ENCODE results near the gene TBX10.
"Not testable (repeated sequence)": the region's sequence is repeated elsewhere in the genome, so short reads cannot be mapped to it uniquely, and the experiment has no call there.

TBX10 gene

DNA sequence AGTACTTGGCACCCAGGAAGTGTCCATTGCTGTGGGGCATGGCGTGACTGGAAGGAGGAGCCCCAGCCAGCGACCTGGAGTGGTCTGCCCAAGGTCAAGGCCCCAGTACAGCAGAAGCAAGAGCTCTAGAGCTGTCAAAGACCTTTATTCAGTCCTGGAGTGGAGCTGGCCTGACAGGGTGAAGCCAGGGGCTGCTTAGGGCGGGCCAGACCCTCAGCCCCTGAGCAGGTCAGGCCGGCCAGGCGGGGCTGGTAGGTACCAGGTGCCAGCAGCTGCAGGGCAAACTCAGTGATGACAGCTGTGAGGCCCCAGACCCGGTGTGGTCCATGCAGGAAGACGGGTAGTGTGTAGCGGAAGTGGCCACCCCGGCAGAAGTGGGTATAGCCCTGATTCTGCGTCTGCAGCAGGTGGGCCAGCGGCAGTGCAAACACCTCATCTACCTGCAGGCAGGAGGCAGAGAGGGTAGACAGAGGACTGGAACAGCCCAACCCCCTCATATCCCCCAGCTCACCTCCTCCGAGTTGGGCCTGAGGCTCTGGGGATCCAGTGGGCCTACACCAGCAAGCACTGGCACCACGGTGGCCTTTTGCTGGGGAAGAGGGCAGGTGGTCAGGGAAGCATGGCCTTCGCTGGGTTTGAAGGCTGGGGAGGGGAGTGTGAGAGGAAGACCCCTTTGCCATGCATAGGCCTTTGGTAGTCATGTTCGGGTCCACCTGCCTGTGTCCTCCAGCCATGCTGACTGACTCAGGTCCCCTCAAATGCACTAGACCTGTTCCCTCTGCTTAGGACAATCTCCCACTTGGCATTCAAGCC, 11.5 kb downstream of the TBX10 start:
- peaks cover 7% of the 10 kb centered on the region for H3K36me3 ChIP-seq (ENCODE audit: insufficient read depth, insufficient read length, low read length)
- H3K4me1 ChIP-seq (ENCODE audit: insufficient read depth, insufficient read length) = peaks cover 16% of the 10 kb centered on the region
- H3K9ac ChIP-seq (ENCODE audit: insufficient read length, low read depth) = peak overlapping the region; percentile 83
- TF ChIP-seq ZNF274 (IDR thresholded peaks at IDR 0.05; ENCODE audit: low read depth, low read length) = no peak
- no peaks in the 10 kb centered on the region for H3K9me3 ChIP-seq (ENCODE audit: insufficient read depth, low read length)
- H3K4me3 ChIP-seq (ENCODE audit: insufficient read length, low read depth) = peak overlapping the region; percentile 68
- no peak for DNase-seq (ENCODE audit: low read depth, low spot score)
- no peaks in the 10 kb centered on the region for H3K27me3 ChIP-seq (ENCODE audit: insufficient read depth, insufficient read length)

DNA sequence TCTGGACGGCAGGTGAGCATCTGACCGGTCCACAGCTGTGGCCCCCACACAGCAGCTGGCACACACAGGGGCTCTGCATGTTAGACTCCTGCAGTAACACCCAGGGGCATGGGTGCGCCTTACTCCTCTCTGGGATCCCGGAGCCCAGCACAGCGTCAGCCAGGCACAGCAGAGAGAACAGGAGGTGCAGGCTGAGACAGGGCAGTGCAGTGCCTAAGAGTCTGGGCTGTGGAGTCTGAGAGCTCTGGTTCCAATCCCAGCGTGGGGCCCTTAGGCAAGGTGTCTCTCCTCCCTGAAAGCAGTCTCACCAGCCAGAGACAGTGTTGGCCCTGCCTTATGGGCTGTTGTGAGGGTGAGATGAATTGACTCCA, 12.1 kb downstream of the TBX10 start:
- H3K4me1 ChIP-seq (ENCODE audit: insufficient read depth, insufficient read length) = peaks cover 12% of the 10 kb centered on the region
- TF ChIP-seq ZNF274 (IDR thresholded peaks at IDR 0.05; ENCODE audit: low read depth, low read length) (no peak), YY1 (IDR thresholded peaks at IDR 0.05; ENCODE audit: insufficient read depth, insufficient read length) (no peak), SUZ12 (IDR thresholded peaks at IDR 0.05; ENCODE audit: extremely low read depth, insufficient read depth, insufficient read length) (no peak)
- peak overlapping the region; percentile 83 for H3K9ac ChIP-seq (ENCODE audit: insufficient read length, low read depth)
- no peak for DNase-seq (ENCODE audit: low read depth, low spot score)
- no peaks in the 10 kb centered on the region for H3K27me3 ChIP-seq (ENCODE audit: insufficient read depth, insufficient read length)
- peak overlapping the region; percentile 68 for H3K4me3 ChIP-seq (ENCODE audit: insufficient read length, low read depth)
- H3K36me3 ChIP-seq (ENCODE audit: insufficient read depth, insufficient read length, low read length) = peaks cover 7% of the 10 kb centered on the region
- no peaks in the 10 kb centered on the region for H3K9me3 ChIP-seq (ENCODE audit: insufficient read depth, low read length)

DNA sequence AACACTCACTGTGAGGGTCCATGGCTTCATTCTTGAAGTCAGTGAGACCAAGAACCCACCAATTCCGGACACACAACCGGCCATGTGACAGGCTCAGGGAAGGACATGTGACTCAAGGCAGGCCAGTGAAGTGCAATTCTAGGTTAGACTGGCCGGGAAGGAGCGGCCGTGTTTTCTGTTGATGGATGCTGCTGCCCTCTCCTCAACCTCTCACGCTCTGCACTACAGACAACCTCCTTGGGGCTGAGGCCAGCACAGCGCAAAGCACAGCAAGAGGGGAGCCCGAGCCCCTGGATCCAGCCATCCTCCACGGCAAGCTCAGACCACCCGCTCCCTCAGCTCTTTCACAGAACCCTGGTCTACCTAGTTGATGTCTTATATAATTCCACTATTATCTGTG, 12.6 kb downstream of the TBX10 start:
- no peaks in the 10 kb centered on the region for H3K27me3 ChIP-seq (ENCODE audit: insufficient read depth, insufficient read length)
- TF ChIP-seq YY1 (IDR thresholded peaks at IDR 0.05; ENCODE audit: insufficient read depth, insufficient read length) (no peak), ZNF274 (IDR thresholded peaks at IDR 0.05; ENCODE audit: low read depth, low read length) (no peak), SUZ12 (IDR thresholded peaks at IDR 0.05; ENCODE audit: extremely low read depth, insufficient read depth, insufficient read length) (no peak)
- H3K36me3 ChIP-seq (ENCODE audit: insufficient read depth, insufficient read length, low read length) = peaks cover 7% of the 10 kb centered on the region
- no peaks in the 10 kb centered on the region for H3K9me3 ChIP-seq (ENCODE audit: insufficient read depth, low read length)
- peak overlapping the region; percentile 68 for H3K4me3 ChIP-seq (ENCODE audit: insufficient read length, low read depth)
- H3K4me1 ChIP-seq (ENCODE audit: insufficient read depth, insufficient read length) = peaks cover 10% of the 10 kb centered on the region
- peak overlapping the region; percentile 83 for H3K9ac ChIP-seq (ENCODE audit: insufficient read length, low read depth)
- no peak for DNase-seq (ENCODE audit: low read depth, low spot score)

DNA sequence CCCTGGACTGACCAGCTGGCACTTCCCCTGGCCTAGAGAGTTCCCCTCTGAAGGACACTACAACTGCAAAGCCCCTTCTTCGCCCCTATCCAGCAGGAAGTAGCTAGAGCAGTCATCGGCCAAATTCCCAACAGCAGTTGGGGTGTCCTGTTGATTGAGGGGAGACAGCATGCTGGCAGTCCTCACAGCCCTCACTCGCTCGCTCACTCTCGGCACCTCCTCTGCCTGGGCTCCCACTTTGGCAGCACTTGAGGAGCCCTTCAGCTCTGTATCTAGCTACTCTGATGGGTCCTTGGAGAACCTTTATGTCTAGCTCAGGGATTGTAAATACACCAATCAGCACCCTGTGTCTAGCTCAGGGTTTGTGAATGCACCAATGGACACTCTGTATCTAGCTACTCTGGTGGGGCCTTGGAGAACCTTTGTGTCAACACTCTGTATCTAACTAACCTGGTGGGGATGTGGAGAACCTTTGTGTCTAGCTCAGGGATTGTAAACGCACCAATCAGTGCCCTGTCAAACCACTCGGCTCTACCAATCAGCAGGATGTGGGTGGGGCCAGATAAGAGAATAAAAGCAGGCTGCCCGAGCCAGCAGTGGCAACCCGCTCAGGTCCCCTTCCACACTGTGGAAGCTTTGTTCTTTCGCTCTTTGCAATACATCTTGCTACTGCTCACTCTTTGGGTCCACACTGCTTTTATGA, 13.3 kb downstream of the TBX10 start:
- peak overlapping the region; percentile 59 for H3K9ac ChIP-seq (ENCODE audit: insufficient read length, low read depth)
- H3K4me3 ChIP-seq (ENCODE audit: insufficient read length, low read depth) = peak overlapping the region; percentile 6
- not testable (repeated sequence) for H3K4me1 ChIP-seq (ENCODE audit: insufficient read depth, insufficient read length); H3K9me3 ChIP-seq (ENCODE audit: insufficient read depth, low read length); H3K36me3 ChIP-seq (ENCODE audit: insufficient read depth, insufficient read length, low read length); DNase-seq (ENCODE audit: low read depth, low spot score); H3K27me3 ChIP-seq (ENCODE audit: insufficient read depth, insufficient read length)

DNA sequence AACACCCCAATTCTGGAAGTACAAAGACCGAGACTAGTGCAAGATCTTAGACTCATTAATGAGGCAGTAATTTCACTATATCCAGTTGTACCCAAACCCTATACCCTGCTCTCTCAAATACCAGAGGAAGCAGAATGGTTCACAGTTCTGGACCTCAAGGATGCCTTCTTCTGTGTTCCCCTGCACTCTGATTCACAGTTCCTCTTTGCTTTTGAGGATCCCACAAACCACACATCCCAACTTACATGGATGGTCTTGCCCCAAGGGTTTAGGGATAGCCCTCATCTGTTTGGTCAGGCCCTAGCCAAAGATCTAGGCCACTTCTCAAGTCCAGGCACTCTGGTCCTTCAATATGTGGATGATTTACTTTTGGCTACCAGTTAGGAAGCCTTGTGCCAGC, 15.8 kb downstream of the TBX10 start:
- DNase-seq (ENCODE audit: low read depth, low spot score); H3K9me3 ChIP-seq (ENCODE audit: insufficient read depth, low read length); H3K36me3 ChIP-seq (ENCODE audit: insufficient read depth, insufficient read length, low read length); H3K4me1 ChIP-seq (ENCODE audit: insufficient read depth, insufficient read length); H3K27me3 ChIP-seq (ENCODE audit: insufficient read depth, insufficient read length): not testable (repeated sequence)
- H3K9ac ChIP-seq (ENCODE audit: insufficient read length, low read depth) = peak overlapping the region; percentile 68
- peak overlapping the region; percentile 37 for H3K4me3 ChIP-seq (ENCODE audit: insufficient read length, low read depth)

DNA sequence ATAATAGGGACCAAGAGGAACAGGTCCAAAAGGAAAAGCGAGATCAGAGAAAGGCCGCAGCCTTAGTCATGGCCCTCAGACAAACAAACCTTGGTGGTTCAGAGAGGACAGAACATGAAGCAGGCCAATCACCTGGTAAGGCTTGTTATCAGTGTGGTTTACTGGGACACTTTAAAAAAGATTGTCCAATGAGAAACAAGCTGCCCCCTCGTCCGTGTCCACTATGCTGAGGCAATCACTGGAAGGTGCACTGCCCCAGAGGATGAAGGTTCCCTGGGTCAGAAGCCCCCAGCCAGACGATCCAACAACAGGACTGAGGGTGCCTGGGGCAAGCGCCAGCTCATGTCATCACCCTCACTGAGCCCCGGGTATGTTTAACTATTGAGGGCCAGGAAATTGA, 16.7 kb downstream of the TBX10 start:
- H3K4me3 ChIP-seq (ENCODE audit: insufficient read length, low read depth); H3K4me1 ChIP-seq (ENCODE audit: insufficient read depth, insufficient read length); H3K36me3 ChIP-seq (ENCODE audit: insufficient read depth, insufficient read length, low read length); H3K27me3 ChIP-seq (ENCODE audit: insufficient read depth, insufficient read length); DNase-seq (ENCODE audit: low read depth, low spot score); H3K9me3 ChIP-seq (ENCODE audit: insufficient read depth, low read length); H3K9ac ChIP-seq (ENCODE audit: insufficient read length, low read depth): not testable (repeated sequence)

DNA sequence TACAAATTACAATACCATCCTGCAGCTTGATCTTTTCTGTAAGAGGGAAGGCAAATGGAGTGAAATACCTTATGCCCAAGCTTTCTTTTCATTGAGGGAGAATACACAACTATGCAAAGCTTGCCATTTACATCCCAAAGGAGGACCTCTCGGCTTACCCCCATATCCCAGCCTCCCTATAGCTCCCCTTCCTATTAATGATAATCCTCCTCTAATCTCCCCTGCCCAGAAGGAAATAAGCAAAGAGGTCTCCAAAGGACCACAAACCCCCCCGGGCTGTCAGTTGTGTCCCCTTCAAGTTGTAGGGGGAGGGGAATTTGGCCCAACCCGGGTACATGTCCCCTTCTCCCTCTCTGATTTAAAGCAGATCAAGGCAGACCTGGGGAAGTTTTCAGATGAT, 17.6 kb downstream of the TBX10 start:
- DNase-seq (ENCODE audit: low read depth, low spot score); H3K27me3 ChIP-seq (ENCODE audit: insufficient read depth, insufficient read length); H3K4me1 ChIP-seq (ENCODE audit: insufficient read depth, insufficient read length); H3K9me3 ChIP-seq (ENCODE audit: insufficient read depth, low read length); H3K36me3 ChIP-seq (ENCODE audit: insufficient read depth, insufficient read length, low read length): not testable (repeated sequence)
- H3K4me3 ChIP-seq (ENCODE audit: insufficient read length, low read depth) = peak overlapping the region; percentile 88
- H3K9ac ChIP-seq (ENCODE audit: insufficient read length, low read depth) = peak overlapping the region; percentile 34

DNA sequence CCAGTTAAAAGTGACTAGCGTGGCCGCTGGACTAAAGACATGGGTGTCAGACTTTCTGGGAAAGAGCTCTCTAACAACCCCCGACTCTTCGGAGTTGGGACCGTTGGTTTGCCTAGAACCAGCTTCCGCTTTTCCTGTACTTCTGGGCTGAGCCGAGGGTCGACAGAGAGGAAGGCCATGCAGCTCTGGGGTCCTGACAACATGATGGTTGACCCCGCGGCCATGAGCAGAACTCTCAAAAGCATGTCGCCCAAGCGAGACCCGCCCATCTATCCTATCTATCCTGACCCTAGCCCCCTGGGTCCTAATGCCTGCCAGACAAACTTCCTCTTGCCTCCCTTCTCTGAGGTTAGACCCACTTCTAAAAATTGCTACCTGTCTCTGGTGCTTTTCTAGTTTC, 18.9 kb downstream of the TBX10 start:
- not testable (repeated sequence) for DNase-seq (ENCODE audit: low read depth, low spot score); H3K27me3 ChIP-seq (ENCODE audit: insufficient read depth, insufficient read length); H3K9me3 ChIP-seq (ENCODE audit: insufficient read depth, low read length); H3K36me3 ChIP-seq (ENCODE audit: insufficient read depth, insufficient read length, low read length)
- H3K4me3 ChIP-seq (ENCODE audit: insufficient read length, low read depth) = peak overlapping the region; percentile 88
- H3K4me1 ChIP-seq (ENCODE audit: insufficient read depth, insufficient read length) = peaks cover 14% of the 10 kb centered on the region
- H3K9ac ChIP-seq (ENCODE audit: insufficient read length, low read depth) = peak overlapping the region; percentile 97

DNA sequence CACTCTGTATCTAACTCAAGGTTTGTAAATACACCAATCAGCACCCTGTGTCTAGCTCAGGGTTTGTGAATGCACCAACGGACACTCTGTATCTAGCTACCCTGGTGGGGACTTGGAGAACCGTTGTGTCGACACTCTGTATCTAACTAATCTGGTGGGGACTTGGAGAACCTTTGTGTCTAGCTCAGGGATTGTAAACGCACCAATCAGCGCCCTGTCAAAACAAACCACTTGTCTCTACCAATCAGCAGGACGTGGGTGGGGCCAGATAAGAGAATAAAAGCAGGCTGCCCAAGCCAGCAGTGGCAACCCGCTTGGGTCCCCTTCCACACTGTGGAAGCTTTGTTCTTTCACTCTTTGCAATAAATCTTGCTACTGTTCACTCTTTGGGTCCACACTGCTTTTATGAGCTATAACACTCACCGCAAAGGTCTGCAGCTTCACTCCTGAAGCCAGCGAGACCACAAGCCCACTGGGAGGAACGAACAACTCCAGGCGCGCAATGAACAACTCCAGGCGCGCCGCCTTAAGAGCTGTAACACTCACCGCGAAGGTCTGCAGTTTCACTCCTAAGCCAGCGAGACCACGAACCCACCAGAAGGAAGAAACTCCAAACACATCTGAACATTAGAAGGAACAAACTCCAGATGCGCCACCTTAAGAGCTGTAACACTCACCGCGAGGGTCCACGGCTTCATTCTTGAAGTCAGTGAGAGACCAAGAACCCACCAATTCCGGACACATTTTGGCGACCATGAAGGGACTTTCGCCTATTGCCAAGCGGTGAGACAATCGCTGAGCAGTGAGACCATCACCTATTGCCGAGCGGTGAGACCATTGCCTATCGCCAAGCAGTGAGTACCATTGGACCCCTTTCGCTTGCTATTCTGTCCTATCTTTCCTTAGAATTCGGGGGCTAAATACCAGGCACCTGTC, 19.6 kb downstream of the TBX10 start:
- H3K27me3 ChIP-seq (ENCODE audit: insufficient read depth, insufficient read length); H3K9me3 ChIP-seq (ENCODE audit: insufficient read depth, low read length); DNase-seq (ENCODE audit: low read depth, low spot score); H3K36me3 ChIP-seq (ENCODE audit: insufficient read depth, insufficient read length, low read length): not testable (repeated sequence)
- Histone ChIP-seq H3K9ac (ENCODE audit: insufficient read length, low read depth) (peak overlapping the region; percentile 97), H3K4me3 (ENCODE audit: insufficient read length, low read depth) (peak overlapping the region; percentile 88), H3K4me1 (ENCODE audit: insufficient read depth, insufficient read length) (peaks cover 19% of the 10 kb centered on the region)

DNA sequence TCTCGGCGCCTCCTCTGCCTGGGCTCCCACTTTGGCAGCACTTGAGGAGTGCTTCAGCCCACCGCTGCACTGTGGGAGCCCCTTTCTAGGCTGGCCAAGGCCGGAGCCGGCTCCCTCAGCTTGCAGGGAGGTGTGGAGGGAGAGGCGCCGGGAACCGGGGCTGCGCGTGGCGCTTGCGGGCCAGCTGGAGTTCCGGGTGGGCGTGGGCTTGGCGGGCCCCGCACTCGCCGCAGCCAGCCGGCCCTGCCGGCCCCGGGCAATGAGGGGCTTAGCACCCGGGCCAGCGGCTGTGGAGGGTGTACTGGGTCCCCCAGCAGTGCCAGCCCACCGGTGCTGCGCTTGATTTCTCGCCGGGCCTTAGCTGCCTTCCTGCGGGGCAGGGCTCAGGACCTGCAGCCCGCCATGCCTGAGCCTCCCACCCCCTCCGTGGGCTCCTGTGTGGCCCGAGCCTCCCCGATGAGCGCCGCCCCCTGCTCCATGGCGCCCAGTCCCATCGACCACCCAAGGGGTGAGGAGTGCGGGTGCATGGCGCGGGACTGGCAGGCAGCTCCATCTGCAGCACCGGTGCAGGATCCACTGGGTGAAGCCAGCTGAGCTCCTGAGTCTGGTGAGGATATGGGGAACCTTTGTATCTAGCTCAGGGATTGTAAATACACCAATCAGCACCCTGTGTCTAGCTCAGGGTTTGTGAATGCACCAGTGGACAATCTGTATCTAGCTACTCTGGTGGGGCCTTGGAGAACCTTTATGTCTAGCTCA, 20.5 kb downstream of the TBX10 start:
- not testable (repeated sequence) for H3K36me3 ChIP-seq (ENCODE audit: insufficient read depth, insufficient read length, low read length); DNase-seq (ENCODE audit: low read depth, low spot score); H3K9me3 ChIP-seq (ENCODE audit: insufficient read depth, low read length); H3K27me3 ChIP-seq (ENCODE audit: insufficient read depth, insufficient read length)
- Histone ChIP-seq H3K4me3 (ENCODE audit: insufficient read length, low read depth) (peak overlapping the region; percentile 60), H3K9ac (ENCODE audit: insufficient read length, low read depth) (peak overlapping the region; percentile 85), H3K4me1 (ENCODE audit: insufficient read depth, insufficient read length) (peaks cover 27% of the 10 kb centered on the region)

Data from NT2/D1 (cell line).